Suprapubic skin (tissue), 4 donors: ENCODE data around the gene NPAS3. TPM values are rescaled to one million over a fixed set of nuclear protein-coding genes. Genes with fewer than 3 reads are reported as not detected.

ENCODE experiments used
- DNase-seq, 2 donors: peaks; one replicate each; pipeline ENCODE4 v3.0.0-alpha.2; 2019; ENCODE audit warnings: low spot score in 2 of 2
- H3K27ac ChIP-seq: fragments of 200-600 bp; sonication (generic); one replicate; pipeline ENCODE4 v1.5.1; 2019
- H3K27me3 ChIP-seq: fragments of 200-600 bp; sonication (generic); one replicate; pipeline ENCODE4 v1.5.1; 2019
- H3K36me3 ChIP-seq: fragments of 200-600 bp; sonication (generic); one replicate; pipeline ENCODE4 v1.5.1; 2019
- H3K4me1 ChIP-seq: fragments of 200-600 bp; sonication (generic); one replicate; pipeline ENCODE4 v1.5.1; 2019
- H3K4me3 ChIP-seq: fragments of 200-600 bp; sonication (generic); one replicate; pipeline ENCODE4 v1.5.1; 2019; ENCODE audit warnings: mild to moderate bottlenecking
- H3K9me3 ChIP-seq: fragments of 200-600 bp; sonication (generic); one replicate; pipeline ENCODE4 v1.5.1; 2019
- CTCF ChIP-seq, 2 donors: fragments of 200-600 bp in 1 of 2; fragments of 450-650 bp in 1 of 2; sonication (generic) in 1 of 2; IDR thresholded peaks; one replicate each; pipeline ENCODE4 v1.5.1; 2016 to 2019; ENCODE audit warnings: antibody characterized with exemption in 2 of 2, mild to moderate bottlenecking in 1 of 2, moderate library complexity in 1 of 2
- EP300 ChIP-seq: sonication (generic); formaldehyde crosslinking; IDR thresholded peaks from one replicate; pipeline ENCODE4 v1.6.1; 2017; ENCODE audit warnings: antibody characterized with exemption
- POLR2A ChIP-seq, 2 donors: fragments of 450-650 bp; IDR thresholded peaks; one replicate each; pipeline ENCODE4 v1.6.1; 2017; ENCODE audit warnings: antibody characterized with exemption in 2 of 2, mild to moderate bottlenecking in 2 of 2, moderate library complexity in 2 of 2
- POLR2AphosphoS5 ChIP-seq, 3 donors: sonication (generic); formaldehyde crosslinking; IDR thresholded peaks; one replicate each; pipeline ENCODE4 v1.6.1; 2017; ENCODE audit warnings: antibody characterized with exemption in 3 of 3
- WGBS: methylation state at CpG from one replicate; pipeline ENCODE4 v1.1.5; 2018; 5-methylcytosine and 5-hydroxymethylcytosine counted together
- total RNA-seq, 4 donors: library from RNA; depleted of rRNA; stranded (reverse); fragments of >200 nt; gene quantifications; one replicate each; pipeline ENCODE4 v1.1.0, GENCODE V29; 2016

NPAS3 gene
- total RNA-seq, 4 donors from 2014 or later, result 0.17 to 0.45 (median 0.29) TPM; not detected in 1

- H3K27ac ChIP-seq, result no peak overlapping the region
- no peaks in the 10 kb centered on the region for H3K36me3 ChIP-seq
- no peaks in the 10 kb centered on the region for H3K9me3 ChIP-seq
- no peak overlapping the region for H3K4me3 ChIP-seq
- TF ChIP-seq POLR2A (IDR thresholded peaks at IDR 0.05), result no peak
- no peak for TF ChIP-seq POLR2AphosphoS5 (IDR thresholded peaks at IDR 0.05)
- no peak for TF ChIP-seq CTCF (IDR thresholded peaks at IDR 0.05)
- no peak for TF ChIP-seq EP300
- H3K4me1 ChIP-seq, result no peaks in the 10 kb centered on the region
- 81% methylated on average over 2 of the region's 2 CpGs for WGBS
- H3K27me3 ChIP-seq, result no peaks in the 10 kb centered on the region
- no peak for DNase-seq
These were observed 868.2 kb downstream of the NPAS3 start for GRCh38 chr14:33806905-33807304.

GRCh38 chr14:33808187-33808586 is 869.5 kb downstream of the NPAS3 start:
- H3K4me3 ChIP-seq, result no peak overlapping the region
- TF ChIP-seq EP300 (no peak), CTCF (IDR thresholded peaks at IDR 0.05) (no peak), POLR2AphosphoS5 (IDR thresholded peaks at IDR 0.05) (no peak), POLR2A (IDR thresholded peaks at IDR 0.05) (no peak)
- H3K4me1 ChIP-seq, result no peaks in the 10 kb centered on the region
- H3K36me3 ChIP-seq, result no peaks in the 10 kb centered on the region
- no peaks in the 10 kb centered on the region for H3K27me3 ChIP-seq
- WGBS, result 63% methylated on average over 3 of the region's 3 CpGs
- no peak overlapping the region for H3K27ac ChIP-seq
- DNase-seq, result no peak
- no peaks in the 10 kb centered on the region for H3K9me3 ChIP-seq

- TF ChIP-seq EP300 (no peak), CTCF (IDR thresholded peaks at IDR 0.05) (no peak), POLR2AphosphoS5 (IDR thresholded peaks at IDR 0.05) (no peak), POLR2A (IDR thresholded peaks at IDR 0.05) (no peak)
- no peak overlapping the region for H3K4me3 ChIP-seq
- no peaks in the 10 kb centered on the region for H3K27me3 ChIP-seq
- H3K27ac ChIP-seq, result no peak overlapping the region
- WGBS, result 95% methylated on average over 2 of the region's 2 CpGs
- H3K4me1 ChIP-seq, result no peaks in the 10 kb centered on the region
- no peaks in the 10 kb centered on the region for H3K9me3 ChIP-seq
- no peaks in the 10 kb centered on the region for H3K36me3 ChIP-seq
- DNase-seq, result no peak
These were observed 870.8 kb downstream of the NPAS3 start for GRCh38 chr14:33809396-33809981.

DNA sequence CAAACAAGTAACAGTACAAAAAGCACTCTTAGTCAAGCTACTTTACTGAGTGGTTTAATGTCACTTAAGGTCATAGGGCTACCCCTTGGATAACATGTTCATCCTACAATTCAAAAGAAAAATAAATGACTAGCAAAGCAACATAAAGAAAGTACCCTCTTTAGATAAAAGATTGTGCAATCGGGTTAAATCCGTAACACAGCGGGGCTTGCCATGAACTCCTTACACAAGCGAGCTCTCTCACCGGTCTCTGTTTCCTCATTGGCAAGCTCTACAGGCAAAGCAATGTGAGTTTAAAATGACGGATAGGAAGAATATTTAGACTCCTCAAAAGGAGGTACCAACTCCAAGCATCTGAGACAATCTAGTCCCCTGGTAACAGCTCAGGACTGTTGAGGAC is 871.6 kb downstream of the NPAS3 start:
- DNase-seq, result no peak
- Histone ChIP-seq H3K36me3 (no peaks in the 10 kb centered on the region), H3K4me3 (no peak overlapping the region), H3K27me3 (no peaks in the 10 kb centered on the region), H3K9me3 (no peaks in the 10 kb centered on the region), H3K4me1 (no peaks in the 10 kb centered on the region), H3K27ac (no peak overlapping the region)
- no peak for TF ChIP-seq POLR2A (IDR thresholded peaks at IDR 0.05)
- WGBS, result 72% methylated on average over 6 of the region's 6 CpGs

DNA sequence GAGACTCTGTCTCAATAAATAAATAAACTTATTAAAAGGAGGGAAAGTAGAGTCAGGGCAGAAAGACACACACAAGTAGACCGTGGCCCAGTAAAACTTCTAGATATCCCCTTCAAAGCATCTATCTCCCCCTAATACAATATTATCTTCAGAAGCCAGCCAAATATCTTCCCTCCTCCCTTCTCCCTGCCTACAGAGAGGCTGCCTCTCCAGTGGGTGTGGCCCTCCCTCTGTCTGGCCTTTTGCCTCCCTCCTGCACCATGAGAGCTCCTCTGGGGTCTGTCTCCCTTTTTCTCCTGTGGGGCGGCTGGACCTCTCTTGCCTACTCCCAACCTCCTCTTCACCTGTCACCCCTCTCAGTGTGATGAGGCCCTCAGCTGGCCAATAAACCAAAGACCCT is 873.0 kb downstream of the NPAS3 start:
- no peaks in the 10 kb centered on the region for H3K27me3 ChIP-seq
- no peak overlapping the region for H3K27ac ChIP-seq
- H3K9me3 ChIP-seq, result no peaks in the 10 kb centered on the region
- no peak for DNase-seq
- no peak for TF ChIP-seq POLR2A (IDR thresholded peaks at IDR 0.05)
- no peak for TF ChIP-seq POLR2AphosphoS5 (IDR thresholded peaks at IDR 0.05)
- TF ChIP-seq EP300, result no peak
- no peak overlapping the region for H3K4me3 ChIP-seq
- no peaks in the 10 kb centered on the region for H3K4me1 ChIP-seq
- 90% methylated on average over 2 of the region's 2 CpGs for WGBS
- H3K36me3 ChIP-seq, result no peaks in the 10 kb centered on the region

- Histone ChIP-seq H3K4me1 (no peaks in the 10 kb centered on the region), H3K36me3 (no peaks in the 10 kb centered on the region), H3K27me3 (no peaks in the 10 kb centered on the region), H3K4me3 (no peak overlapping the region), H3K27ac (no peak overlapping the region), H3K9me3 (no peaks in the 10 kb centered on the region)
- no peak for DNase-seq
- TF ChIP-seq EP300, result no peak
- TF ChIP-seq POLR2AphosphoS5 (IDR thresholded peaks at IDR 0.05), result no peak
- TF ChIP-seq POLR2A (IDR thresholded peaks at IDR 0.05), result no peak
- no peak for TF ChIP-seq CTCF (IDR thresholded peaks at IDR 0.05)
- WGBS, result 90% methylated on average over 7 of the region's 7 CpGs
These were observed 873.5 kb downstream of the NPAS3 start for GRCh38 chr14:33812181-33812580.
